Activated CD8-positive, alpha-beta memory T cell treated with anti-CD3 and anti-CD28 coated beads, Interleukin-2, amount 50 U/mL, for 1 hour (primary cell): ENCODE data around the gene TSPAN5.
"Not testable (repeated sequence)": the region's sequence is repeated elsewhere in the genome, so short reads cannot be mapped to it uniquely, and the experiment has no call there.

ENCODE experiments used
- DNase-seq: peaks from one replicate; pipeline ENCODE4 v3.0.0-alpha.2; 2020; ENCODE audit errors: extremely low read depth

The TSPAN5 gene

GRCh38 chr4:98461121-98461865 is 197.1 kb downstream of the TSPAN5 start:
- not testable (repeated sequence) for DNase-seq

GRCh38 chr4:98457422-98457821 is 201.0 kb downstream of the TSPAN5 start:
- not testable (repeated sequence) for DNase-seq

- DNase-seq = no peak
These were observed 206.3 kb downstream of the TSPAN5 start for GRCh38 chr4:98452091-98452490.

GRCh38 chr4:98448908-98449307 is 209.5 kb downstream of the TSPAN5 start:
- DNase-seq = no peak

GRCh38 chr4:98447648-98448047 is 210.8 kb downstream of the TSPAN5 start:
- DNase-seq = no peak

- peak; percentile 33 for DNase-seq
These were observed 211.7 kb downstream of the TSPAN5 start for GRCh38 chr4:98446499-98447375.

- no peak for DNase-seq
These were observed 214.0 kb downstream of the TSPAN5 start for GRCh38 chr4:98444371-98444770.

GRCh38 chr4:98434816-98435215 is 223.6 kb downstream of the TSPAN5 start:
- no peak for DNase-seq

GRCh38 chr4:98433691-98434090 is 224.7 kb downstream of the TSPAN5 start:
- no peak for DNase-seq

- no peak for DNase-seq
These were observed 227.6 kb downstream of the TSPAN5 start for GRCh38 chr4:98430708-98431403.

GRCh38 chr4:98423009-98423408 is 235.4 kb downstream of the TSPAN5 start:
- DNase-seq = no peak

- no peak for DNase-seq
These were observed 237.3 kb downstream of the TSPAN5 start for GRCh38 chr4:98421111-98421510.
